ENCODE data around the gene EYA4. TPM values are rescaled to one million over a fixed set of nuclear protein-coding genes. Genes with fewer than 3 reads are reported as not detected.

The EYA4 gene
- total RNA-seq, 1 experiment from 2014 or later = not detected

- H3K4me3 ChIP-seq (ENCODE audit: low read depth in 2 of 2, low read length in 2 of 2) = no peak overlapping the region
- ATAC-seq (no peak), DNase-seq (ENCODE audit: low read depth, low spot score) (no peak)
- BruUV-seq (replicated peaks) = no TSS peak
- H3K27me3 ChIP-seq (ENCODE audit: control insufficient read depth, insufficient read depth, low read length) = no peaks in the 10 kb centered on the region; the same call in 1 of the 2 replicates
- H3K9me3 ChIP-seq (ENCODE audit: control insufficient read depth, insufficient read depth, low read depth, low read length) = no peaks in the 10 kb centered on the region
- POLR2A ChIA-PET = no interaction called here
- H3K36me3 ChIP-seq (ENCODE audit: control insufficient read depth, insufficient read depth, low read length) = no peaks in the 10 kb centered on the region
- in situ Hi-C loops (cut with HindIII; ENCODE audit: low pct_unique_long_range_greater_than_20kb, low sequenced_read_pairs) (no loop called here), intact Hi-C loops (cut with micrococcal nuclease; ENCODE audit: unreplicated experiment) (no loop called here)
- H3K27ac ChIP-seq (ENCODE audit: low read length) = no peak overlapping the region
- no peaks in the 10 kb centered on the region for H3K4me1 ChIP-seq (ENCODE audit: control insufficient read depth, insufficient read depth, low read length)
- TF ChIP-seq, protein P1, sequence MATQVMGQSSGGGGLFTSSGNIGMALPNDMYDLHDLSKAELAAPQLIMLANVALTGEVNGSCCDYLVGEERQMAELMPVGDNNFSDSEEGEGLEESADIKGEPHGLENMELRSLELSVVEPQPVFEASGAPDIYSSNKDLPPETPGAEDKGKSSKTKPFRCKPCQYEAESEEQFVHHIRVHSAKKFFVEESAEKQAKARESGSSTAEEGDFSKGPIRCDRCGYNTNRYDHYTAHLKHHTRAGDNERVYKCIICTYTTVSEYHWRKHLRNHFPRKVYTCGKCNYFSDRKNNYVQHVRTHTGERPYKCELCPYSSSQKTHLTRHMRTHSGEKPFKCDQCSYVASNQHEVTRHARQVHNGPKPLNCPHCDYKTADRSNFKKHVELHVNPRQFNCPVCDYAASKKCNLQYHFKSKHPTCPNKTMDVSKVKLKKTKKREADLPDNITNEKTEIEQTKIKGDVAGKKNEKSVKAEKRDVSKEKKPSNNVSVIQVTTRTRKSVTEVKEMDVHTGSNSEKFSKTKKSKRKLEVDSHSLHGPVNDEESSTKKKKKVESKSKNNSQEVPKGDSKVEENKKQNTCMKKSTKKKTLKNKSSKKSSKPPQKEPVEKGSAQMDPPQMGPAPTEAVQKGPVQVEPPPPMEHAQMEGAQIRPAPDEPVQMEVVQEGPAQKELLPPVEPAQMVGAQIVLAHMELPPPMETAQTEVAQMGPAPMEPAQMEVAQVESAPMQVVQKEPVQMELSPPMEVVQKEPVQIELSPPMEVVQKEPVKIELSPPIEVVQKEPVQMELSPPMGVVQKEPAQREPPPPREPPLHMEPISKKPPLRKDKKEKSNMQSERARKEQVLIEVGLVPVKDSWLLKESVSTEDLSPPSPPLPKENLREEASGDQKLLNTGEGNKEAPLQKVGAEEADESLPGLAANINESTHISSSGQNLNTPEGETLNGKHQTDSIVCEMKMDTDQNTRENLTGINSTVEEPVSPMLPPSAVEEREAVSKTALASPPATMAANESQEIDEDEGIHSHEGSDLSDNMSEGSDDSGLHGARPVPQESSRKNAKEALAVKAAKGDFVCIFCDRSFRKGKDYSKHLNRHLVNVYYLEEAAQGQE (IDR thresholded peaks at IDR 0.05; ENCODE audit: insufficient read depth in 1 of 2, low read depth in 2 of 2, low read length in 1 of 2) = no peak
- TF ChIP-seq POLR2AphosphoS5 (IDR thresholded peaks at IDR 0.05; ENCODE audit: low read depth, low read length) (no peak), TCF7L2 (IDR thresholded peaks at IDR 0.05; ENCODE audit: low read depth, low read length) (no peak), SIN3A (IDR thresholded peaks at IDR 0.05; ENCODE audit: borderline replicate concordance, insufficient read depth, low read depth, low read length) (no peak), CTCF (IDR thresholded peaks at IDR 0.05) (no peak)
- CTCF ChIA-PET = no interaction called here
Measured at GRCh38 chr6:133392015-133392414, 150.9 kb downstream of the EYA4 start.

GRCh38 chr6:133392641-133393040 is 151.5 kb downstream of the EYA4 start:
- H3K36me3 ChIP-seq (ENCODE audit: control insufficient read depth, insufficient read depth, low read length) = no peaks in the 10 kb centered on the region
- H3K4me3 ChIP-seq (ENCODE audit: low read depth in 2 of 2, low read length in 2 of 2) = no peak overlapping the region
- H3K4me1 ChIP-seq (ENCODE audit: control insufficient read depth, insufficient read depth, low read length) = no peaks in the 10 kb centered on the region
- TF ChIP-seq CTCF (IDR thresholded peaks at IDR 0.05) = no peak
- no peak for TF ChIP-seq TCF7L2 (IDR thresholded peaks at IDR 0.05; ENCODE audit: low read depth, low read length)
- TF ChIP-seq SIN3A (IDR thresholded peaks at IDR 0.05; ENCODE audit: borderline replicate concordance, insufficient read depth, low read depth, low read length) = no peak
- TF ChIP-seq, protein P1 (IDR thresholded peaks at IDR 0.05; ENCODE audit: insufficient read depth in 1 of 2, low read depth in 2 of 2, low read length in 1 of 2) = no peak
- TF ChIP-seq POLR2AphosphoS5 (IDR thresholded peaks at IDR 0.05; ENCODE audit: low read depth, low read length) = no peak
- ATAC-seq (no peak), DNase-seq (ENCODE audit: low read depth, low spot score) (no peak)
- no peak overlapping the region for H3K27ac ChIP-seq (ENCODE audit: low read length)
- CTCF ChIA-PET = no interaction called here
- no peaks in the 10 kb centered on the region; the same call in 1 of the 2 replicates for H3K27me3 ChIP-seq (ENCODE audit: control insufficient read depth, insufficient read depth, low read length)
- no peaks in the 10 kb centered on the region for H3K9me3 ChIP-seq (ENCODE audit: control insufficient read depth, insufficient read depth, low read depth, low read length)
- intact Hi-C loops (cut with micrococcal nuclease; ENCODE audit: unreplicated experiment) = no loop called here
- in situ Hi-C loops (cut with HindIII; ENCODE audit: low pct_unique_long_range_greater_than_20kb, low sequenced_read_pairs) = no loop called here
- BruUV-seq (replicated peaks) = no TSS peak
- POLR2A ChIA-PET = no interaction called here

Data from Panc1 (cell line).